WTC11 (cell line): ENCODE data around the gene KCNK16. TPM values are rescaled to one million over a fixed set of nuclear protein-coding genes. Genes with fewer than 3 reads are reported as not detected.

ENCODE experiments used
- ATAC-seq: fragments of 200-7000 bp; cut with Tn5 transposase; 2 replicates; pipeline ENCODE4 v1.10.0; 2021; ENCODE audit warnings: mild to moderate bottlenecking, moderate library complexity
- CTCF ChIA-PET: fragments of 300-600 bp; sonication (Branson Sonifier 250); formaldehyde crosslinking; loops from one replicate; lab custom pipeline; 2021; ENCODE audit warnings: antibody characterized with exemption; lab: Charles Lee
- POLR2A ChIA-PET: fragments of 350-600 bp; sonication (Branson Sonifier 250); formaldehyde crosslinking; loops from one replicate; lab custom pipeline; 2021; ENCODE audit warnings: antibody characterized with exemption; lab: Charles Lee
- DNase-seq: peaks from one replicate; pipeline ENCODE4 v3.0.0; 2021; ENCODE audit warnings: low spot score
- H3K27ac Mint-ChIP-seq: 2 replicates; pipeline ENCODE4 v1.8.0; 2021; ENCODE audit warnings: mixed read lengths
- H3K27me3 Mint-ChIP-seq: 2 replicates; pipeline ENCODE4 v1.8.0; 2021; ENCODE audit warnings: low read depth, mild to moderate bottlenecking, moderate library complexity, mixed read lengths
- H3K36me3 Mint-ChIP-seq: 2 replicates; pipeline ENCODE4 v1.8.0; 2021; ENCODE audit warnings: mixed read lengths
- H3K4me1 Mint-ChIP-seq: 2 replicates; pipeline ENCODE4 v1.8.0; 2022; ENCODE audit warnings: mixed read lengths
- H3K4me3 Mint-ChIP-seq: 2 replicates; pipeline ENCODE4 v1.8.0; 2021; ENCODE audit warnings: mild to moderate bottlenecking, moderate library complexity, mixed read lengths
- H3K9me3 Mint-ChIP-seq: 2 replicates; pipeline ENCODE4 v1.8.0; 2021; ENCODE audit warnings: mixed read lengths
- AR ChIP-seq: fragments of 250-450 bp; sonication (Bioruptor Pico); IDR thresholded peaks from 2 replicates; pipeline ENCODE4 v1.9.0; 2021; ENCODE audit warnings: mild to moderate bottlenecking
- CREM ChIP-seq: sonication (generic); formaldehyde crosslinking; IDR thresholded peaks from 2 replicates; pipeline ENCODE4 v1.8.1; 2022; ENCODE audit warnings: mild to moderate bottlenecking, missing genetic modification reagents, moderate library complexity
- ELF4 ChIP-seq: sonication (generic); formaldehyde crosslinking; IDR thresholded peaks from 2 replicates; pipeline ENCODE4 v1.8.1; 2022; ENCODE audit warnings: low read depth, mild to moderate bottlenecking, moderate library complexity, missing genetic modification reagents
- FOXP1 ChIP-seq: sonication (generic); formaldehyde crosslinking; IDR thresholded peaks from 2 replicates; pipeline ENCODE4 v1.8.0; 2022; ENCODE audit warnings: missing genetic modification reagents, mild to moderate bottlenecking, moderate library complexity, borderline replicate concordance
- GTF2I ChIP-seq: fragments of 250-450 bp; sonication (Bioruptor Pico); conservative IDR thresholded peaks from 2 replicates; pipeline ENCODE4 v1.4.0; 2021; ENCODE audit warnings: mild to moderate bottlenecking
- JAZF1 ChIP-seq: fragments of 250-450 bp; sonication (Bioruptor Pico); IDR thresholded peaks from 2 replicates; pipeline ENCODE4 v1.9.0; 2021; ENCODE audit warnings: moderate library complexity, mild to moderate bottlenecking, inconsistent platforms
- MLX ChIP-seq: sonication (generic); formaldehyde crosslinking; IDR thresholded peaks from 2 replicates; pipeline ENCODE4 v1.8.1; 2023; ENCODE audit warnings: mild to moderate bottlenecking, missing genetic modification reagents, moderate library complexity
- MXD4 ChIP-seq: fragments of 250-450 bp; sonication (Bioruptor Pico); IDR thresholded peaks from 2 replicates; pipeline ENCODE4 v1.8.0; 2021; ENCODE audit warnings: mild to moderate bottlenecking, moderate library complexity, borderline replicate concordance
- NFE2L1 ChIP-seq: sonication (generic); formaldehyde crosslinking; IDR thresholded peaks from 2 replicates; pipeline ENCODE4 v1.8.1; 2023; ENCODE audit warnings: missing genetic modification reagents
- OVOL2 ChIP-seq: fragments of 250-450 bp; sonication (Bioruptor Pico); IDR thresholded peaks from 2 replicates; pipeline ENCODE4 v1.9.0; 2021; ENCODE audit warnings: mild to moderate bottlenecking, borderline replicate concordance
- PRRX2 ChIP-seq: fragments of 250-450 bp; sonication (Bioruptor Pico); IDR thresholded peaks from 2 replicates; pipeline ENCODE4 v1.8.0; 2021; ENCODE audit warnings: mild to moderate bottlenecking
- SMAD3 ChIP-seq: sonication (generic); formaldehyde crosslinking; IDR thresholded peaks from 2 replicates; pipeline ENCODE4 v1.8.0; 2022; ENCODE audit warnings: missing genetic modification reagents, mild to moderate bottlenecking, borderline replicate concordance
- SOX15 ChIP-seq: fragments of 250-450 bp; sonication (Bioruptor Pico); IDR thresholded peaks from 2 replicates; pipeline ENCODE4 v1.9.0; 2021; ENCODE audit warnings: mild to moderate bottlenecking
- TCF7 ChIP-seq: sonication (generic); formaldehyde crosslinking; IDR thresholded peaks from 2 replicates; pipeline ENCODE4 v1.8.0; 2022; ENCODE audit warnings: mild to moderate bottlenecking, low read depth, missing genetic modification reagents, moderate library complexity
- ZMAT4 ChIP-seq: fragments of 250-450 bp; sonication (Bioruptor Pico); IDR thresholded peaks from 2 replicates; pipeline ENCODE4 v1.9.0; 2021; ENCODE audit warnings: mild to moderate bottlenecking
- ZNF138 ChIP-seq: sonication (generic); formaldehyde crosslinking; conservative IDR thresholded peaks from 2 replicates; pipeline ENCODE4 v1.8.1; 2022; ENCODE audit warnings: mild to moderate bottlenecking, moderate library complexity, missing genetic modification reagents
- ZNF232 ChIP-seq: sonication (generic); formaldehyde crosslinking; IDR thresholded peaks from 2 replicates; pipeline ENCODE4 v1.8.0; 2022; ENCODE audit warnings: mild to moderate bottlenecking, missing genetic modification reagents
- ZNF281 ChIP-seq: sonication (generic); formaldehyde crosslinking; IDR thresholded peaks from 2 replicates; pipeline ENCODE4 v1.8.0; 2023; ENCODE audit warnings: mild to moderate bottlenecking, missing genetic modification reagents
- total RNA-seq: library from RNA; stranded (reverse); gene quantifications from 3 replicates; pipeline ENCODE4 v1.2.3, GENCODE V29; 2021
- TF ChIP-seq, protein P1 (sequence below): sonication (generic); formaldehyde crosslinking; IDR thresholded peaks from 2 replicates; pipeline ENCODE4 v1.8.1; 2023; ENCODE audit warnings: mild to moderate bottlenecking, missing genetic modification reagents
- TF ChIP-seq, protein P2 (sequence below): sonication (generic); formaldehyde crosslinking; IDR thresholded peaks from 2 replicates; pipeline ENCODE4 v1.8.0; 2022; ENCODE audit warnings: mild to moderate bottlenecking, missing genetic modification reagents

KCNK16 gene
- total RNA-seq, 1 experiment from 2014 or later: not detected

- ChIA-PET POLR2A (no interaction called here), CTCF (interaction anchor here (1.8 kb wide), 1 partner anchor 34 kb away, joined by 4 read pairs; no protein-coding TSS in a partner anchor)
- H3K4me1 Mint-ChIP-seq: no peaks in the 10 kb centered on the region
- H3K27me3 Mint-ChIP-seq: peaks cover 5% of the 10 kb centered on the region; the same call in 1 of the 2 replicates
- no peak for ATAC-seq
- no peak overlapping the region for H3K4me3 Mint-ChIP-seq
- TF ChIP-seq, protein P1, sequence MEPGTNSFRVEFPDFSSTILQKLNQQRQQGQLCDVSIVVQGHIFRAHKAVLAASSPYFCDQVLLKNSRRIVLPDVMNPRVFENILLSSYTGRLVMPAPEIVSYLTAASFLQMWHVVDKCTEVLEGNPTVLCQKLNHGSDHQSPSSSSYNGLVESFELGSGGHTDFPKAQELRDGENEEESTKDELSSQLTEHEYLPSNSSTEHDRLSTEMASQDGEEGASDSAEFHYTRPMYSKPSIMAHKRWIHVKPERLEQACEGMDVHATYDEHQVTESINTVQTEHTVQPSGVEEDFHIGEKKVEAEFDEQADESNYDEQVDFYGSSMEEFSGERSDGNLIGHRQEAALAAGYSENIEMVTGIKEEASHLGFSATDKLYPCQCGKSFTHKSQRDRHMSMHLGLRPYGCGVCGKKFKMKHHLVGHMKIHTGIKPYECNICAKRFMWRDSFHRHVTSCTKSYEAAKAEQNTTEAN (CRISPR knock-in tag): no peak
- no peak for TF ChIP-seq OVOL2
- no peak for TF ChIP-seq ZNF232
- TF ChIP-seq ZMAT4 (CRISPR knock-in tag): no peak
- no peak for TF ChIP-seq NFE2L1 (CRISPR knock-in tag)
- no peak for TF ChIP-seq SMAD3 (CRISPR knock-in tag)
- no peak for TF ChIP-seq CREM (CRISPR knock-in tag)
- TF ChIP-seq MXD4: no peak
- TF ChIP-seq, all 79 proteins: peak for 0
- no peak for DNase-seq
- no peaks in the 10 kb centered on the region for H3K9me3 Mint-ChIP-seq
- no peak overlapping the region for H3K27ac Mint-ChIP-seq
- H3K36me3 Mint-ChIP-seq: no peaks in the 10 kb centered on the region
These were observed 5.0 kb upstream of the KCNK16 start for GRCh38 chr6:39327507-39327906.

- TF ChIP-seq MLX (CRISPR knock-in tag) (no peak), PRRX2 (CRISPR knock-in tag) (no peak), JAZF1 (CRISPR knock-in tag) (no peak), ELF4 (CRISPR knock-in tag) (no peak), AR (CRISPR knock-in tag) (no peak), SOX15 (CRISPR knock-in tag) (no peak)
- TF ChIP-seq, protein P2, sequence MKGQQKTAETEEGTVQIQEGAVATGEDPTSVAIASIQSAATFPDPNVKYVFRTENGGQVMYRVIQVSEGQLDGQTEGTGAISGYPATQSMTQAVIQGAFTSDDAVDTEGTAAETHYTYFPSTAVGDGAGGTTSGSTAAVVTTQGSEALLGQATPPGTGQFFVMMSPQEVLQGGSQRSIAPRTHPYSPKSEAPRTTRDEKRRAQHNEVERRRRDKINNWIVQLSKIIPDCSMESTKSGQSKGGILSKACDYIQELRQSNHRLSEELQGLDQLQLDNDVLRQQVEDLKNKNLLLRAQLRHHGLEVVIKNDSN (CRISPR knock-in tag): no peak
- H3K4me3 Mint-ChIP-seq: no peak overlapping the region
- H3K9me3 Mint-ChIP-seq: peaks cover 6% of the 10 kb centered on the region
- no peak for DNase-seq
- H3K4me1 Mint-ChIP-seq: peaks cover 2% of the 10 kb centered on the region; the same call in 1 of the 2 replicates
- CTCF ChIA-PET: interaction anchor here (0.7 to 1.6 kb wide), 5 partner anchors 14 to 233 kb away, joined by 3 to 6 read pairs (median 3); no protein-coding TSS in a partner anchor
- H3K27me3 Mint-ChIP-seq: peaks cover 21% of the 10 kb centered on the region
- no peak overlapping the region for H3K27ac Mint-ChIP-seq
- H3K36me3 Mint-ChIP-seq: no peaks in the 10 kb centered on the region
- no peak for ATAC-seq
- POLR2A ChIA-PET: interaction anchor here (0.6 kb wide), 1 partner anchor 1306 kb away, joined by 3 read pairs; no protein-coding TSS in a partner anchor
These were observed 741 bp downstream of the KCNK16 start for GRCh38 chr6:39321761-39322160.

GRCh38 chr6:39320363-39320984 is 2.0 kb downstream of the KCNK16 start:
- DNase-seq (no peak), ATAC-seq (no peak)
- CTCF ChIA-PET: interaction anchor here (1.0 to 1.6 kb wide), 2 partner anchors 218 to 232 kb away, joined by 3 to 6 read pairs; no protein-coding TSS in a partner anchor
- POLR2A ChIA-PET: no interaction called here
- Mint-ChIP-seq H3K27me3 (peaks cover 34% of the 10 kb centered on the region), H3K9me3 (peaks cover 7% of the 10 kb centered on the region), H3K4me3 (no peak overlapping the region), H3K36me3 (no peaks in the 10 kb centered on the region), H3K4me1 (peaks cover 2% of the 10 kb centered on the region; the same call in 1 of the 2 replicates), H3K27ac (no peak overlapping the region)
- TF ChIP-seq ZNF138 (CRISPR knock-in tag) (no peak), TCF7 (CRISPR knock-in tag) (no peak), GTF2I (CRISPR knock-in tag) (no peak), FOXP1 (CRISPR knock-in tag) (no peak), ZNF281 (no peak)
